Measurements from ENCODE around the gene WFDC12.

DNA sequence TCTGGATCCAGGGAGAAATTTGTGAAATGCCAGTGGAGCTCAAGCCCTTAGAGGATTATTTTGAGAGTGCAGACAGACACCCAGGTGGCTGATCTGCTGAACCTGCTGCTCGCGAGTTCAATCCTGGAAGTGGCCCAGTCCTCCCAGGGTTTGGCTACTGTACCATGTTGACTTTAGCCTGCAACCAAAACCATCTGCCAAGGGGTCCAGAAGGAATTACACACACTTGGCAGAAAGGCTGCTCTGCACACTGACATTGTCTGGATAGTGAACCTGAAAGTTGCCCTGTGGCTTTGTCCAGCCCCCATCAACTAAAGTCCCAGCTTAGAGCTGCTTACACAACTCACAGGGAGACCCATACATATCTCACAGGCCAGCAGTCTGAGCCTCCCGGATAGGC, 28.9 kb upstream of the WFDC12 start:
- TF ChIP-seq, protein P1, sequence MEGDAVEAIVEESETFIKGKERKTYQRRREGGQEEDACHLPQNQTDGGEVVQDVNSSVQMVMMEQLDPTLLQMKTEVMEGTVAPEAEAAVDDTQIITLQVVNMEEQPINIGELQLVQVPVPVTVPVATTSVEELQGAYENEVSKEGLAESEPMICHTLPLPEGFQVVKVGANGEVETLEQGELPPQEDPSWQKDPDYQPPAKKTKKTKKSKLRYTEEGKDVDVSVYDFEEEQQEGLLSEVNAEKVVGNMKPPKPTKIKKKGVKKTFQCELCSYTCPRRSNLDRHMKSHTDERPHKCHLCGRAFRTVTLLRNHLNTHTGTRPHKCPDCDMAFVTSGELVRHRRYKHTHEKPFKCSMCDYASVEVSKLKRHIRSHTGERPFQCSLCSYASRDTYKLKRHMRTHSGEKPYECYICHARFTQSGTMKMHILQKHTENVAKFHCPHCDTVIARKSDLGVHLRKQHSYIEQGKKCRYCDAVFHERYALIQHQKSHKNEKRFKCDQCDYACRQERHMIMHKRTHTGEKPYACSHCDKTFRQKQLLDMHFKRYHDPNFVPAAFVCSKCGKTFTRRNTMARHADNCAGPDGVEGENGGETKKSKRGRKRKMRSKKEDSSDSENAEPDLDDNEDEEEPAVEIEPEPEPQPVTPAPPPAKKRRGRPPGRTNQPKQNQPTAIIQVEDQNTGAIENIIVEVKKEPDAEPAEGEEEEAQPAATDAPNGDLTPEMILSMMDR (conservative IDR thresholded peaks at IDR 0.05; ENCODE audit: low read length) = no peak
- TF ChIP-seq EZH2phosphoT487 (IDR thresholded peaks at IDR 0.05; ENCODE audit: borderline replicate concordance, low read depth, low read length) = no peak

All from OCI-LY7 (cell line).